ENCODE data around the gene CTPS2. TPM values are rescaled to one million over a fixed set of nuclear protein-coding genes. Genes with fewer than 3 reads are reported as not detected.
"Not testable (repeated sequence)": the region's sequence is repeated elsewhere in the genome, so short reads cannot be mapped to it uniquely, and the experiment has no call there.

Gene CTPS2
- total RNA-seq, 1 experiment from 2014 or later: 3.8 TPM

- POLR2A ChIA-PET: interaction anchor here (0.6 to 1.0 kb wide), 2 partner anchors 52 to 143 kb away, joined by 3 read pairs; no protein-coding TSS in a partner anchor
- Histone ChIP-seq H3K27me3 (ENCODE audit: control insufficient read depth, insufficient read depth, low read length) (no peaks in the 10 kb centered on the region), H3K27ac (ENCODE audit: low read length) (peak within 1 kb of the TSS; percentile 91), H3K36me3 (ENCODE audit: control insufficient read depth, insufficient read depth, low read length) (peaks cover 2% of the 10 kb centered on the region; the same call in 1 of the 2 replicates), H3K4me1 (ENCODE audit: control insufficient read depth, insufficient read depth, low read length) (no peaks in the 10 kb centered on the region), H3K4me3 (ENCODE audit: low read depth in 2 of 2, low read length in 2 of 2) (peak within 1 kb of the TSS; percentile 62 to 71), H3K9me3 (ENCODE audit: control insufficient read depth, insufficient read depth, low read depth, low read length) (no peaks in the 10 kb centered on the region)
- peak; percentile 98 for ATAC-seq
- TF ChIP-seq TCF7L2 (IDR thresholded peaks at IDR 0.05; ENCODE audit: low read depth, low read length) (no peak), POLR2AphosphoS5 (IDR thresholded peaks at IDR 0.05; ENCODE audit: low read depth, low read length) (peak; percentile 74)
- BruUV-seq (replicated peaks): no TSS peak
- in situ Hi-C loops (cut with HindIII; ENCODE audit: low pct_unique_long_range_greater_than_20kb, low sequenced_read_pairs) (no loop called here), intact Hi-C loops (cut with micrococcal nuclease; ENCODE audit: unreplicated experiment) (no loop called here)
- peak; percentile 64 for DNase-seq (ENCODE audit: low read depth, low spot score)
- CTCF ChIA-PET: interaction anchor here (0.7 kb wide), 1 partner anchor 18 kb away, joined by 4 read pairs; no protein-coding TSS in a partner anchor
Observed at GRCh38 chrX:16719334-16720084, 7.0 kb upstream of the CTPS2 start, which contains the start of gene SYAP1. Gene SYAP1, plus strand, starts transcription at chrX:16719612. Its CDS starts 113 bp downstream, at chrX:16719725.

- in situ Hi-C loops (cut with HindIII; ENCODE audit: low pct_unique_long_range_greater_than_20kb, low sequenced_read_pairs): no loop called here
- ATAC-seq (no peak), DNase-seq (ENCODE audit: low read depth, low spot score) (no peak)
- TF ChIP-seq TCF7L2 (IDR thresholded peaks at IDR 0.05; ENCODE audit: low read depth, low read length) (no peak), REST (IDR thresholded peaks at IDR 0.05; ENCODE audit: insufficient read depth in 1 of 2, low read depth in 2 of 2, low read length in 1 of 2) (no peak), CTCF (IDR thresholded peaks at IDR 0.05) (no peak), SIN3A (IDR thresholded peaks at IDR 0.05; ENCODE audit: borderline replicate concordance, insufficient read depth, low read depth, low read length) (no peak), POLR2AphosphoS5 (IDR thresholded peaks at IDR 0.05; ENCODE audit: low read depth, low read length) (no peak)
- H3K4me1 ChIP-seq (ENCODE audit: control insufficient read depth, insufficient read depth, low read length): no peaks in the 10 kb centered on the region
- TSS peak; percentile 99 for BruUV-seq (replicated peaks)
- POLR2A ChIA-PET: no interaction called here
- peak overlapping the region; percentile 62 to 71 for H3K4me3 ChIP-seq (ENCODE audit: low read depth in 2 of 2, low read length in 2 of 2)
- CTCF ChIA-PET: no interaction called here
- no peaks in the 10 kb centered on the region for H3K9me3 ChIP-seq (ENCODE audit: control insufficient read depth, insufficient read depth, low read depth, low read length)
- intact Hi-C loops (cut with micrococcal nuclease; ENCODE audit: unreplicated experiment): no loop called here
- H3K36me3 ChIP-seq (ENCODE audit: control insufficient read depth, insufficient read depth, low read length): peaks cover 2% of the 10 kb centered on the region; the same call in 1 of the 2 replicates
- no peaks in the 10 kb centered on the region for H3K27me3 ChIP-seq (ENCODE audit: control insufficient read depth, insufficient read depth, low read length)
- peak overlapping the region; percentile 91 for H3K27ac ChIP-seq (ENCODE audit: low read length)
Observed at GRCh38 chrX:16718824-16719333, 6.4 kb upstream of the CTPS2 start.

GRCh38 chrX:16716451-16716850 lies 4.0 kb upstream of the CTPS2 start:
- H3K4me1 ChIP-seq (ENCODE audit: control insufficient read depth, insufficient read depth, low read length); CTCF ChIA-PET; ATAC-seq; H3K4me3 ChIP-seq (ENCODE audit: low read depth in 2 of 2, low read length in 2 of 2); H3K27me3 ChIP-seq (ENCODE audit: control insufficient read depth, insufficient read depth, low read length); intact Hi-C loops (cut with micrococcal nuclease; ENCODE audit: unreplicated experiment); BruUV-seq (replicated peaks); POLR2A ChIA-PET; H3K9me3 ChIP-seq (ENCODE audit: control insufficient read depth, insufficient read depth, low read depth, low read length); in situ Hi-C loops (cut with HindIII; ENCODE audit: low pct_unique_long_range_greater_than_20kb, low sequenced_read_pairs); H3K27ac ChIP-seq (ENCODE audit: low read length); DNase-seq (ENCODE audit: low read depth, low spot score); H3K36me3 ChIP-seq (ENCODE audit: control insufficient read depth, insufficient read depth, low read length): not testable (repeated sequence)

- H3K36me3 ChIP-seq (ENCODE audit: control insufficient read depth, insufficient read depth, low read length); intact Hi-C loops (cut with micrococcal nuclease; ENCODE audit: unreplicated experiment); H3K4me1 ChIP-seq (ENCODE audit: control insufficient read depth, insufficient read depth, low read length); POLR2A ChIA-PET; H3K4me3 ChIP-seq (ENCODE audit: low read depth in 2 of 2, low read length in 2 of 2); DNase-seq (ENCODE audit: low read depth, low spot score); ATAC-seq; BruUV-seq (replicated peaks); in situ Hi-C loops (cut with HindIII; ENCODE audit: low pct_unique_long_range_greater_than_20kb, low sequenced_read_pairs); CTCF ChIA-PET; H3K27ac ChIP-seq (ENCODE audit: low read length); H3K27me3 ChIP-seq (ENCODE audit: control insufficient read depth, insufficient read depth, low read length); H3K9me3 ChIP-seq (ENCODE audit: control insufficient read depth, insufficient read depth, low read depth, low read length): not testable (repeated sequence)
Observed at GRCh38 chrX:16715638-16716037, 3.2 kb upstream of the CTPS2 start.

Data from Panc1 (cell line).